Suppressor macrophage treated with lipopolysaccharide for 1 hour (primary cell): Measurements from ENCODE around the gene TMEM252.
A peak's percentile ranks its signal among the peaks of the same experiment; 100 is the strongest.

ENCODE experiments used
- DNase-seq, 3 donors: peaks; one replicate each; pipeline ENCODE4 v3.0.0-alpha.2; 2020 to 2022

The TMEM252 gene, protein sequence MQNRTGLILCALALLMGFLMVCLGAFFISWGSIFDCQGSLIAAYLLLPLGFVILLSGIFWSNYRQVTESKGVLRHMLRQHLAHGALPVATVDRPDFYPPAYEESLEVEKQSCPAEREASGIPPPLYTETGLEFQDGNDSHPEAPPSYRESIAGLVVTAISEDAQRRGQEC

DNA sequence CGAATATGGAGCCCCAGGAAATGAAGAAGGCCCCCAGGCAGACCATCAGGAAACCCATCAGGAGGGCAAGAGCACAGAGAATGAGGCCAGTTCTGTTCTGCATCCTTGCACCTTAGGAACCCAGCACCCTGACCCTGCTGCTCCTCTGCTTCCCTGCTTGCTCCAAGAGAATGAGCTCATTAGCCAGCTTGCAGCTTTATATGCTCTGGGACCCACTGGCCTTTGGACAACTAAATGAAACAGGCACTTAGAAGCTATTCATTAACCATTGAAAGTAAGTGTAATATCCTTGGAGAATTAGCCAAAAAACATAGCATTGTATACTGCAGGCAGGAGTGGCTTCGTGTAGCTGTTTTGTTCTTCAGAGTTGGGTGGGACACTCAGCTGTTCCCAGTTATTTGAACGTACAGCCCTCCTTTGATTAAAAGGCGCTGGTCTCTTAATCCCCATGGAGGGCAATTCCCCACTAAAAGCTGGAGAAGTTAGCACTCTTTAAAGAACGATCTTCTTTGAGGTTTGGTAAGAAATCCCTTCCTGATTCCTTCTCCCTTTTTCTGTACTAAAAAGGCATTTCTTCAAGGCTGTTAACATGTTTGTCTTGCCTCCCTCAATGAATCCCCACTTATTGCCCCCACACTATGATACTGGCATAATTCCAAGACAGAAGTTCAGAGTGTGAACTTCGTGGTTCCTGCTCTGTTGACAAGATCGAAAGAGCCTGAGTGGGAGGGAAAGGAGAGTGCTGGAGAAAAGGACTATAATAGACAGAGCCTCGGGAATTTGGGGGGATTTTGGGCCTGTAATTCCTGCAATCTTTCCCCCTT lies at the start of gene TMEM252:
Gene TMEM252 (minus strand): TSS at position 172 of the 824 bp plus-strand sequence. CDS start 69 bp downstream, at position 103.
- peak in 2 of 3 donors; percentile 34 to 37 for DNase-seq

DNA sequence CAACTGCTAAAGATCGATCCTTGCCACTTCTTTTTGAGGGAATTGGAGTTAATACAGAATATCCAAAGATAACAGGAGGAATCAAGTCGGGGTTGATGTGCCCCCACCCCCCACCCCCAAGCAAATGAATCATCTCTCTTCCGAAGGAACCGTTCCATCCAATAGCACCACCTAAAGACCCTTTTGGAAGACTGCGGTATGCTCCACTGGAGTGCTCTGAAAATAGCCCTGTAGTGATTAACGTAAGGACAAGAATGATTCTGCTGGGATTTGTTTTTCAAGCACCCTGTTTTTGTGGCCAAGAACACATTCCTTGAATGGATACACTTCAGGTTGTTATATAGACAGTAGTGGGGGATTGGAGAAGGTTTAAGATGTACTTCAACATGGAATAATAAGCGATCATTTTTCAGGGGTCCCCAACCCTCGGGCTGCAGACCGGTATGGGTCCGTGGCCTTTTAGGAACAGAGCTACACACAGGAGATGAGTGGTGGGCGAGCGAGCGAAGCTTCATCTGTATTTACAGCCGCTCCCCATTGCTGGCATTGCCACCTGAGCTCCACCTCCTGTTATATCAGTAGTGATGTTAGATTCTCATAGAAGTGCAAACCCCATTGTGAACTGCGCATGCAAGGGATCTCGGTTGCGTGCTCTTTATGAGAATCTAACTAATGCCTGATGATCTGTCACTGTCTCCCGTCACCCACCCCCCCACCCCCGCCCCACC lies 44.5 kb upstream of the TMEM252 start:
- DNase-seq, result no peak

DNA sequence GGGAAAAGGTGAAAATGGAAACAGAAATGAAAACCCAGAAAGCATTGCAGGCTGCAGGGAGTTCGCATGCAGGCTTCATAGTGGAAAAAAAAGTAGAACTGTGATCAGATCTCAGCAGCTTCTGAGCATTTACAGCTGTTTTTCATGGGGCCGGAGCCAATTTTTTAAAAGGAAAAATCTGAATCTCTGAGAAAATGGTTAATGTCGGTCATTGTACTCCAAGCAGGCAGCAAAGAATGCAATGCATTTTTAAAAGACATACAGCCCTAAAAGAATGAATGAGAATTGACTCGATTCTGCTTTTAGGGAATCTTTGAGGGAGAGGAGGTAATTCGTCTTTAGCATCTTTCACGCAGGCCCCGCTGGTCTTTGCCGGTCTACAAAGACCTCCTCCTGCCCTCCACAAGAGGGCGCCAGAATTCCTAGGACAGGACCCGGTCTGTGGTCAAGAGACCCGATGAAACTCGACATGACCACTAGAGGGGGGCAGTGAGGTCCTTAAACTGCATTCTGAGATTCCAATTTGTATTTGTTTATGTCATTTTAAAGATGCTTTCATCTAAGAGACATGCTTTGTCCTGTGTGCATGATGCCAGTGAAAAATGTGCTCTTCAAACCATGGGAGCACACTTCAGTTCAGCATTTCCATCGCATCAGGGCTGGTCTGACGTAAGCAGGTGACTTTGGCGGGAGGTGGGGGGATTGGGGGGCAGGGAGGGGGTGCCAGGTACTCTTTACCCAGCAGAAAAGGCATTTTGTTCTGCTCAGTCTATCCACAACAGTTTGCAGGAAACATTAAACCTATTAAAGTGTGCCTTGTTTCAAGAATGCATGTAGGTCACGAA lies 43.7 kb upstream of the TMEM252 start:
- DNase-seq, result peak; percentile 92 to 98 (median 95)

DNA sequence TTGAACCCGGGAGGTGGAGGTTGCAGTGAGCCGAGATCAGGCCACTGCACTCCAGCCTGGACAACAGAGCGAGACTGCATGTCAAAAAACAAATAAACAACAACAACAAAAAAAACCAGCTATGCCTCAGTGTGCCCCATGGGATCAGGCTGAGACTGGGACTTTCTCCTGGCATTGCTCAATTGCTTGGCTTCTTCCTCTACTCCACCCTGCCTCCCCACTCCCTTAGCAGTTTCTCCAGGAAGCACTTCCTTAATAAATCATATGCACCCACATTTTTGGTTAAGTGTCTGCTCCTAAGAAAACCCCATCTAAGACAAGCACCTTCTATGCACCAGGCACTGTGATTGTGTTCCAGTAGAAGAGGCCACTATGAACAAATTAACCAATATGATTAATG lies 41.0 kb upstream of the TMEM252 start:
- DNase-seq, result peak; percentile 39 to 72 (median 71)

DNA sequence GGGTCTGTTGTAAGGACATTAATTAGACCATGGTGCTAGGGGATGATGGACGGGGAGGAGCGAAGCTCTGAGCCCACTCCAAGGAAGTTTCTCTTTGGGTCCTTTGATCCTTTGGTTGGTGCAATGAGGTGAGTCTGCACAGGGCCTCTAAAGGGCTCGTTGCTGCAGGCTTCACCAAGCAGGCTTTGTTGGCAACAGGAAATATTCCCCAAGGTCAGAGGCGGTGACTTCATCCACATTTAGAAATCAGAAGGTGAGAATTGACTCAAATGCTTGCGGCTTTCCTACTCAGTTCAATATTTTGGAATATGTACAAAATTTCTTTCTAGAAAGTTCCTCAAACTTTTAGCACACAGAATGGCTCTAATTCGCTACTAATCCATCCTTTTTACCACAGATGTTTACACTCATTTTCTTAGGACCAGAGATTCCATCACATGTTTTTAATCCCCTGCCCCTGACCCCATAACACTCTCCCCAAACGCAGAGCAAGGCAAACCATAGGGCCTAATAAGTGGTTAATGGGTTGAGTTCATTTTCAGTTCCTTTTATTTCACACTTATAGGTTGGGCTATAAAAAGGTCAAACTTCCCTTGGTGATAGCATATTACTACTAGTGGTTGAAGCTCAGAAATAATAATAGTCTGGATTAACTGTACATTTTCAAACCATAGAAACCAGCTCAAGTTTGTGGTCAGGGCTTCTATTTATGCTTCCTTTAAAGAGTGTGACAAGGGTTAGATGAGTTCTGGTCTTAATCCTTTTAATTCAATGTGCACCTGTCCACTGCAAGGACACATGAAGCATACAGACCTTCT lies 37.3 kb upstream of the TMEM252 start:
- no peak for DNase-seq

DNA sequence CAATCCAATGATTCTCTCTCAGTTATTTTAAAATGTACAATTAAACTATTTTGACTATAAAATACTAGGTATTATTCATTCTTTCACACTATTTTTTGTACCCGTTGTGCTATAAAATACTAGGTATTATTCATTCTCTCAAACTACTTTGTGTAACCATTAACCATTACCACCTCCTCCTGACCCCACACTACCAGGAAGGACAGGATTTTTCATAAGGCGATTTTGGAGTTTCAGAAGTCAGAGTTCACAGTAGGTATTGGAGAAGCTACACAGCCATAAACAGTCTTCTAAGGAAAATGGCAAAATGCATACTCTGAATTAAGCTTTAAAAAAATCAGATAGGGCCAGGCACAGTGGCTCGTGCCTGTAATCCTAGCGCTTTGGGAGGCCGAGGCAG lies 35.1 kb upstream of the TMEM252 start:
- DNase-seq, result no peak

DNA sequence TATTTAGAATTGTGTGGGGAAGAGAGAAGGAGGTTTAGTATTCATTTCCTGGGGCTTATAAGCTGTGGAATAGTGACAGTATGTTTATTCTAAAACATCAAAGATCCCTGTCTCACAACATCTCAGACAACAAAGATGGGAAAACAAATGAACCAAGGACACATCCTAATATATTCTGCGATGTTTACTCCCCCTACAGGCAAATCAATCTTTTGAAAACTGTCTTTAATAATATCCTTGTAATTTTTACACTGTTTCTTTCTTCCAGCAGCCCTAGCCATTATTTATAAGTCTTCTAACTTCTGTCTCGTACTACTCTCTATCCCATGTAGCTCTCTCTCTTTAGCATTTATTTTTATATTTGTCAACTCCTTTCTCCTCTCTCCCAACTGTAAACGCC lies 33.5 kb upstream of the TMEM252 start:
- DNase-seq, result peak in 1 of 3 donors; percentile 21

DNA sequence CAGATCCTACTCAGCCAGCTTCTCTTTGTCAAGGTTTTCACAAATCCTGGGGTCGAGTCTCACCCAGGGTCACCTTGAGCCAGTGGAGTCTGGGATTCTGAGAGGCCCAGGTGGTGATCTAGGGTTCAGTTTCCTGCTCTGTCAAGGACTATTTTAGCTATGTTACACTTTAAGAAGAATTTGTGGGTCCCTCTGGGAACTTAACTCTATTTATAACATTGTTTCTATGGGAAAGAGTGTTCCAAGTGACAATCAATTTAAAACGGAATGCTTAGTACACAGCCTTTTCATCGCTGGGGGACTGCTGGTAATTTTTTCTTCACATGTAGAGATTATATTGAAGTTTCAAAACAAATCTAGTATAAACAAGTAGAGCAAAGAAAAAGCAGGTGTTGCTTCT lies 26.9 kb upstream of the TMEM252 start:
- no peak for DNase-seq

DNA sequence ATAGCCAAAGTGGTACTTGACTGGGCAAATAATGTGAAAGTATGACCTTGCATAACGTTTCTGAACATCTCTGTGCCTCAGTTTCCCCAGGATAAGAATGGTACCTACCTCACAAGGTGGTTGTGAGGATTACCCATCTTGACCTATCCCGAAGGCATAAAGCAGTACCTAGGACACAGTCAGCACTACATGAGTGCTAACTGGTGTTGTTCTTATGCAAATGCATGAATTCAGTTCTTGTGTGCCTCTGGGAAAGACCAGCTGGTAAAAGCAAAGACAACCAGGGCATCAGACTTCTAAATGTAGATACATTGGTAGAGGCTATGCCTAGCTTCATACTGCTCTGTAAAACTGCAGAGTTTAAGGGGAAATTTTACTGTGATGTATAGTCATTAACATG lies 21.8 kb upstream of the TMEM252 start:
- DNase-seq, result no peak

DNA sequence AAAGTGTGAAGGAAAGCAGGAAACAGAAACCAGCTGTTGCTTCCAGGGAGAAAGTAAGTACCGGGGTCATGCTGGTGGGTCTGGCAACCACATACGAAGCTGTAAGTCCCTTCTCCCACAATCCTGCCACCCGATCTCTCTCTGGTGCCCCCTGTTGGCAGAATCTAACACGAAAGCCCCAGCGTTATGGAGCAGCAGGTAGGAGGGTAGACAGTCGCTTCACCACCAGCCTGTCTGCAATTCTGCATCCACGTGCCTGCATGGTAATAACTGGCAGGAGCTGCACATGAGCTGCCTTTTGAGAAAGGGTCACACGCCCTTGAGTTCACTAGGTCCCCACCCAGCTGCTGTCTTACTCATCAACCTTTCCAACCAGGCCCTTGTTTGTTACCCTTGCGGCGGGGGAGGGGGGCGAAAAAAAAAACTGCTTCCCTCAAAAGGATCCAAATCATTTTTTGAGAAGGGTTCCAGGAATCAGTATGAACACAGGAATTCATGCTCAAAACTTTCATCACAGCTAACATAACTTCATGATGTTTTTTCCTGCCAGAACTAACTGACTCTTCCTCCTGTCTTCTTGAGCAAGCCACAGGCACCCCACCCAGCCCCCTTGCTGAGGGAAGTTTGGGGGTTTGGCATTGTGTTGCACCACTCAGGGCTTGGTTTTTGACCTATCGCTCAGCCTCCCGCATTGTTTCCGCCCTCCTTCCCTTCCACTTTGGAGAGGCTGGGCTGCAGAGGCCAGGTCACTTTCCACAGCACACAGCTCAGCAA lies 19.6 kb upstream of the TMEM252 start:
- peak; percentile 73 to 81 (median 80) for DNase-seq

DNA sequence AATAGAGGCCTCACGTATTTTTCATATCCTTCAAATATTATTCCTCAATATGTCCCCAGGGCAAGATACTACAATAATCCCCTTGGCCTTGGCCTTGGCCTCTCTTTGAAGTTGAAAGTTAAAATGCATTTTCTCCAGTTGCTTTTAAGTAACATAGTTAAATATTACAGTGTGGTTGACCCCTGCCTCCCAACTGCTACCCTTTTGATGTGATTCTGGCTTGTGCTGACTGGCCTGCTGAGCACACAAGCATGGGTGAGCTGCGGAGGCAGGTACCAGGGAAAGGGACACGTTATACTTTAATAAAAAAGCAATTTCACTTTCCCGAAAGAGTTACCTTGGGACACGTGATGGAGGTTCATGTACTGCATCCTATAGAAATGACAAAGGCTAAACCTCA lies 17.9 kb upstream of the TMEM252 start:
- no peak for DNase-seq

DNA sequence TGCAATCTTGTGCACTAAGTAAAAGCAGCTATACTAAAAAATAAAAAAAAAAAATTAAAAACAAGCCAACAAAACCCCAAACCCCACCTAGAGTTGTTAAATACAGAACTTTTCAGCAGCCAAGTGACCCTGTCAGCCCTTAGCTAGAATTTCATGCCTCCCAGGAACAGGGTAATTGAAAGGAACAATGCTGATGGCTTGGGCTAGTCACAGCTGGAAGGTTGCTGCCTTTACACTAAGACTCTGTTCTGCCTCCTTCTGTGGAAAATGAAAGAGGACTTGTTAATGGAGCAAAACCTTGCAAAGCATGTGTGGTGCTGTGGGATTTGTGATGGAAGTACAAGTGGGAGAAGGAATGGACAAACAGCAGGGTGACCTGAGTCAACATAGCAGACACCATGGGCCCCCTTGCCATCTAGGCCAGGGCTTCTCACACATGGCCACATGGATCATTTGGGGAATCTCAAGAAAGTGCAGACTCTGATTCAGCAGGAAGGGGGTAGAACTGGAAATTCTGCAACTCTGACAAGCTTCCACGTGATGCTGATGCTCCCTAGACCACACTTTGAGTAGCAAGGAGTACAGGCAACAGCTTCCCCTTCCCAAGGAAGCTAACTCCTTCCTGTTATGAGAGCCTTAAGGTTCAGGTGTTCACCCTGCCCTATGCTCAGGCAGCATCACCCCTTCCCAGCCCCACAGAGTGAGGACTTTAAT lies 14.9 kb upstream of the TMEM252 start:
- peak; percentile 80 to 86 (median 85) for DNase-seq

DNA sequence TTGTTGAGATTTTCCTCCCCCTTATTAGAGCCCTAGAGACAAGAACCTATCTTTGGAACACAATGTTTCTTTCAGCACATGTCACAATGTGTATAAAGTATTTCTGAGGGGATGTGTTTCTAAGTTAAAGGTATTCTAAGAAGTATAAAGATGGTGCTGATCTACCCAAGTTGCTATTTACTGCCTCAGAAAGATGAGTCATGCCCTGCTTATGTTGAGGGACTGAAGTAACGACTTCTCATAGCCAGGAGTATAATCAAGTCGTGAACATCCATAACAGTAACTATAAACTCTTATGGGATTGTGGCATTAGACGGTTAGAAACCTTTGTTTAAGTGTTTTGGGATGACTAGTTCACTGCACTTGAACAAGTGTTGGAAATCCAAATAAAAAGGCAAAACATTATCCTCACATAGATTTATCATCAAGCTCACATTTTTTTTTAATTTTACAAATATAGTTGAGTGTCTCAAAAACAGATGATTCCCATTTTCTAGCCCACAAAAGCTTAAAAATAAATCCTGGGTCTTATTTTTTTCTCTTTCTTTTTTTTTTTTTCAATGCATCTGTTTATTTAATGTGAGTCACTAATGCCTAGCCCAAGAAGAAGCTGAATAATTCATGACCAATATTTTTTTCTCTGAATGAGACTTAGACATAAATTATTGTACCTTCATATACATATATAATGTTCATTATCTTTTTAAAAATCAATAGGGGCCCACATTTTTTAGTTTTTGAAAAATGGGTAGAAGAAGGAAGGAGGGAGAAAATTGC lies 12.2 kb upstream of the TMEM252 start:
- DNase-seq, result peak in 2 of 3 donors; percentile 29 to 40

DNA sequence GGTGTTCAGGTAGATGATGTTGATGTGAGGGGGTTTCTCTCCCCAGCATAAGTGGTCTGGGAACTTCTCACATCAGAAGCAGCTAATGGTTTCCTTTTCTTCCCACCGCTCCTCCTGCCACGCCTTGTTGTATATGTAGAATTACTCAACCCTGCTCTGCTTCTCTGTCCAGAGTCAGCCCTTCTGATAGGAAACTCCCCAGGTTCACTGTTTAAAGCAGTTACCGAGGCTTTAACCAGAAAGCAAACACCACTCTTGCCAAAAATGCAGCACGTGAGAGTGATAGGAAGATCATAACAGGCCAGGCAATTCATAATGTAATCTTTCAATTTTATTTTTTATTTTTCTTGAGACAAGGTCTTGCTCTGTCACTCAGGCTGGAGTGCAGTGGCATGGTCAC lies 10.5 kb upstream of the TMEM252 start:
- peak; percentile 81 for DNase-seq

DNA sequence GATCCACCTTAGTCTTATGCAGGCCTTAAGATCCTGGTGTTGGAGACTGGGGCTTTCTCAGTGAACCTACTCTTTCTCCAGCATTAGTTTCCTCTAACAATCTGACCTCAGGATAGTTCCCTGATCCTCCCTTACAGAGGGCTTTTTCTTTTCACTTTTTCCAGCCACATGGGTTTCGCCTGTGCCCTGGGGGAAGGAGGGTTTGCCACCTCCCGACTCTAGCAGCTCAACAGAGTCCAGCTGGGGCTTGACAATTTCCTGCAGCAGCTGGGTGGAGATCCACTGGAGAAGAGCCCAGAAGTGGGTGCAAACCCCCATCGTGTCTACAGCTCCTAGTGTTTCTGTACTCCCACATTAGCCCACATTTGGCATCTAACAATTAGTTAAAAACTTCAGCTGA lies 7.6 kb upstream of the TMEM252 start:
- peak in 1 of 3 donors; percentile 15 for DNase-seq

DNA sequence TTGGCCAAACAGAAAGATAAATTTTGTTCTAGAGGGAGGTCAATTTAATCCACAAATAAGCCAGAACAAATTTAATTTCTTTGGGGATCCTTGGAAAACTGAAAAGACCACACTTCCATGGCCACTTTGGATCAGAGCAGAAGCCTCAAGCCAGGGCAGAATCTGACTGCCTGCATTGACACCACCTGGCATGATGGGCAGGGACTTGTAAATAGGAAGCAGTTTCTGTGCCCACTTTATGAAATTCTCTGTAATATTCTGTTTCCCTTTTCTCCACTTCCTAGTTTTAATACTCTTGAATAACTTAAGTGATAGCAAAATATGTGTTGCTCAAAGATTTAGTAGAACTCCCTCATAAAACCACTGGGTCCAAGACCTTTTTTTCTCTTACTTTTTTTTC lies 6.7 kb upstream of the TMEM252 start:
- DNase-seq, result peak; percentile 57 to 77 (median 76)

DNA sequence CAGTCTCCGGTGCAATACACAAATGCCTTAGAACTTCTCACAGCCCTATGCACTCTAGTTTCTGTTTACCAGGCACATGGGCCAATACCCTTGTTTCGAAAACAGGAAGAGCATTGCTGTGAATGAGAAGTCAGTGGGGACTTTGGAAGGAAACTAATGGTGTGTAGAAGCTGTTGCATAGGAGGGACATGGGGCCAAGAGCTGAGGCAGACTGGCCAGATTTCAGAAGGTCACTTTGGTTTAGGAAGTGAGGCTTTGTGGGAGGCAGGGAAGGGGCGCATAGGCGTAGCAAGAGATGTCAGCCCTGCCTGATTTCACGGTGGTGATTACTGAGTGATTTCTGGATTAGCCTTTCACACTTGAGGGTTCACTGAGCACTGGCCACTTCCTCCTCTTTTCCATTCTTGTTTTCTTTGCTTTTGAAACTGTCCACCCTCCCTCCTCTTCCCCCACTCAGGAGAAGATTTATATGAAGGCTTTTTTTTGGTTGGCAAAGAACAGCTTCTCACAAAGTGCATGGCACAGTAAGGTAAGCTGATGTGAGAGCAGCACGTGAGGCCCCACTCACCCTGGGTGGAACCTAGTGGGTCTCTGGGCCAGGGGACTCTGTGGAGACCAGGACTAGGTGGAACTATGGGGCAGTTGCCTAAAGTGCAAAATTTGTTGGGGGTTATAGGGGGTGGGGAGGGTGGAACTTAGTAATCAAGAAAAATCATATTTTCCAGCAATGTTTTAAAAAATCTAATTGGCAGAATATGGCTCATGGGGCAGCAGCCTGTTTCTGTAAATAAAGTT lies 6.1 kb upstream of the TMEM252 start:
- peak; percentile 86 to 93 (median 91) for DNase-seq

DNA sequence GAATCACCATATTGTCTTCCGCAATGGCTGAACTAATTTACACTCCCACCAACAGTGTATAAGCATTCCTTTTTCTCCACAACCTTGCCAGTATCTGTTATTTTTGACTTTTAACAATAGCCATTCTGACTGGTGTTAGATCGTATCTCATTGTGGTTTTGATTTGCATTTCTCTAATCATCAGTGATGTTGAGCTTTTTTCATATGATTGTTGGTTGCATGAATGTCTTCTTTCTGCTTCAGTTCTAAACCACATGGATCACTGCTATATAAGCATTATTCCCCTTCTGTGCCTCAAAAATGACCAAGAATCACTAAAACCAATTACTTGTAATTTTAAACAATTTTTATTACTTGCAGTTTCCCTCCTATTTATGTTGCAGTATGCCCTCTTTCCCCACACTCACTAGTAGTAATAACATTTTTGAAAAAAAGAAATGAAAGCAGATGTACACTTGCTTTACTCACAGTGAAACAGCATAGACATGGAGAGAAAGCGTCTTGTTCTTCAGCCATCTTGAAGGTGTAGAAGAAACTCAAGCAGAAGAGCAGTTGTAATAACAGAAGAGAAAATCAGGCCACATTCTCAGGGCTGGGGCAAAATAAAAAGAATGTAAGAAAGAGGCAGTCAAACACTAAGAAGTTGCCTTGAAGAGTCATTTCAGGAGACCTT lies 4.5 kb upstream of the TMEM252 start:
- no peak for DNase-seq
